ENCODE results near the gene GPANK1.

- TF ChIP-seq POLR2A (IDR thresholded peaks at IDR 0.05): no peak
- TF ChIP-seq CTCF (IDR thresholded peaks at IDR 0.05): no peak
These were observed 21.7 kb upstream of the GPANK1 start for GRCh38 chr6:31686483-31686882.
